D721Med (cell line): Measurements from ENCODE around the gene PIK3C2B.

ENCODE experiments used
- DNase-seq: peaks from one replicate; pipeline ENCODE4 v3.0.0; 2011; ENCODE audit warnings: low spot score; ENCODE audit not compliant: insufficient read length
- FAIRE-seq: peaks from 2 replicates; lab custom pipeline; 2011; peaks lifted over from hg19 to GRCh38; lab: Jason Lieb, UNC
- TF ChIP-seq, protein P1 (sequence below): IDR thresholded peaks from 2 replicates; pipeline ENCODE4 v1.5.1; 2012; ENCODE audit warnings: mild to moderate bottlenecking, control low read depth; ENCODE audit not compliant: insufficient read depth; ENCODE audit errors: missing control alignments

PIK3C2B gene

DNA sequence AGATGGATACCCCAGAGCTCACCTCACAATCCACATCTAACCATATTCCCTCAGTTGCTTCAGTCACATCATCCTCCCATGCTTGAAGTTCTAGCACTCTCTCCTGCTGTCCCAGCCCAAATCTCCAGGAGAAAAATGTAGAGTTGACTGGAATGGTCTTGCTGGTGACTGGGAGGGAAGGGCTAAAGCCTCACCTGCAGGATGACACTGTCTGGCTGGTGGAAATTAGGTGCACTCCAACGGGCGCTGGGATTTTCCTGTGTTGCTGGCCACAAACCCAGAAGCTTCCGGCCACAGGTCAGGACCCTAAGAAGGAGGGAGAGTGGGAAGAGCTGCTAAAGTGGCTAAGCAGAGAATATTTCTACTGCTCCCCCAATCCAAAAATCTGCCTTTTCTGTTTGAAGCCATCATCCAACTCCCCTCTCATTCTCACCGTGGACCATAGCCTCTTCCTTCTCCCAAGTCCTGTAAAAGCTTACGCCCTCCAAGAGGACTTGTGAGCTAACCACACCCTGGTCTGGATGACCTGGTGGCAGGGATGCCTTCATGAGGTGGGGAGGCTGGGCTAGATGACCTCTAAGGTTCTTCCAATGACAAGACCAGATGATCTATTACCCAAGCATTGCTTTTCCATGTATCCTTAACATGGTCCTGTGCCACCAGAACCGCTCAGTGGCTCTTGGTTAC lies 45.5 kb downstream of the PIK3C2B start:
- TF ChIP-seq, protein P1, sequence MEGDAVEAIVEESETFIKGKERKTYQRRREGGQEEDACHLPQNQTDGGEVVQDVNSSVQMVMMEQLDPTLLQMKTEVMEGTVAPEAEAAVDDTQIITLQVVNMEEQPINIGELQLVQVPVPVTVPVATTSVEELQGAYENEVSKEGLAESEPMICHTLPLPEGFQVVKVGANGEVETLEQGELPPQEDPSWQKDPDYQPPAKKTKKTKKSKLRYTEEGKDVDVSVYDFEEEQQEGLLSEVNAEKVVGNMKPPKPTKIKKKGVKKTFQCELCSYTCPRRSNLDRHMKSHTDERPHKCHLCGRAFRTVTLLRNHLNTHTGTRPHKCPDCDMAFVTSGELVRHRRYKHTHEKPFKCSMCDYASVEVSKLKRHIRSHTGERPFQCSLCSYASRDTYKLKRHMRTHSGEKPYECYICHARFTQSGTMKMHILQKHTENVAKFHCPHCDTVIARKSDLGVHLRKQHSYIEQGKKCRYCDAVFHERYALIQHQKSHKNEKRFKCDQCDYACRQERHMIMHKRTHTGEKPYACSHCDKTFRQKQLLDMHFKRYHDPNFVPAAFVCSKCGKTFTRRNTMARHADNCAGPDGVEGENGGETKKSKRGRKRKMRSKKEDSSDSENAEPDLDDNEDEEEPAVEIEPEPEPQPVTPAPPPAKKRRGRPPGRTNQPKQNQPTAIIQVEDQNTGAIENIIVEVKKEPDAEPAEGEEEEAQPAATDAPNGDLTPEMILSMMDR = no peak
- DNase-seq = no peak
- FAIRE-seq = no peak

- TF ChIP-seq, protein P1 = no peak
- DNase-seq (no peak), FAIRE-seq (no peak)
Measured at GRCh38 chr1:204448344-204448964, 46.2 kb downstream of the PIK3C2B start.

- DNase-seq (no peak), FAIRE-seq (no peak)
- TF ChIP-seq, protein P1 = no peak
Measured at GRCh38 chr1:204447736-204448135, 46.9 kb downstream of the PIK3C2B start.

GRCh38 chr1:204447190-204447589 lies 47.4 kb downstream of the PIK3C2B start:
- FAIRE-seq (no peak), DNase-seq (no peak)
- TF ChIP-seq, protein P1 = no peak

DNA sequence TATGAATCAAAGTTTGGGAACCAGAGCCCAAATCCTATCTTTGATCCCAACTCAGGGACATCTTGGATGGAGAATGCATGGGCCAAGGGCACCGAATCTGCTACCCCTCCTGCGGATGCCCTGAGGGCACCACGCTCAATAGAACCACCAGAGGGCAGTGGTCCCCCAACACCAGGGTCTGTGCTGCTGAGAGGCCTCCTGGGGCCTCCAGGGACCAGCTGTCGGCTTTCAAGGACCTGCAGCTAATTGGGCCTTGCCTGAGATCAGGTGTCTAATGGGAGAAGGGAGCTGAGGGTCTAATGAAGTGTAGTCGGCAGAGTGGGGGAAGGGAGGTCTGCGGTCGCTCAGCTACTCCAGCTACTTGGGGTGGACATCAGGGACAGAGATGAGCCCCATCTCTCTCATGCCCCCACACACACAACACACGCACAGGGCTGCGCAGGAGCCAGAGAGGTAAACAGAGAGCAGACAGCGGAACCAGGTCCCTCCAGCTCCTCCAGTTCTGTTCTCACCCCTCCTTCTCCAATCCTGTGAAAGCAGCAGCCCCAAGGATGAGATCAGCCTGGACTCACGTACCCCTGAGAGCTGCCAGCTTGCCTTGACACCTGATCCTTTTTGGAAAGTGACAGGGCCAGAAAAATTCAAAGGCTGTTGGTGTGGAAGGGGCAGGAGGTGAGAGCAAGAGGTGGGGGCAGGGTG lies 48.0 kb downstream of the PIK3C2B start:
- FAIRE-seq = peak; percentile 76
- TF ChIP-seq, protein P1 = peak; percentile 97
- peak; percentile 99 for DNase-seq

- no peak for FAIRE-seq
- TF ChIP-seq, protein P1 = peak; percentile 59
- DNase-seq = no peak
Measured at GRCh38 chr1:204445860-204446412, 48.7 kb downstream of the PIK3C2B start.
